Endothelial cell of umbilical vein (primary cell): ENCODE results near the gene BCAR3. TPM values are rescaled to one million over a fixed set of nuclear protein-coding genes. Genes with fewer than 3 reads are reported as not detected.

Experiments
- BruUV-seq: library from RNA; stranded (reverse); fragments of 400-500 nt; replicated peaks from 2 replicates; lab custom pipeline; 2021; lab: Mats Ljungman, UMichigan
- CTCF ChIA-PET: fragments of 300-600, 350-600 bp; sonication (Branson Sonifier 250); formaldehyde crosslinking; loops from one replicate; lab custom pipeline; 2021; ENCODE audit warnings: antibody characterized with exemption, inconsistent platforms; lab: Charles Lee
- POLR2A ChIA-PET: fragments of 300-600, 350-600 bp; sonication (Branson Sonifier 250); formaldehyde crosslinking; loops from one replicate; lab custom pipeline; 2021; ENCODE audit warnings: antibody characterized with exemption, inconsistent platforms; lab: Charles Lee
- DNase-seq: peaks from one replicate; pipeline ENCODE4 v3.0.0-alpha.2; 2011; ENCODE audit warnings: low read depth, low spot score
- FAIRE-seq: peaks from 2 replicates; lab custom pipeline; 2011; peaks lifted over from hg19 to GRCh38; lab: Jason Lieb, UNC
- H2AFZ ChIP-seq: 2 replicates; pipeline ENCODE4 v1.6.0; 2012; ENCODE audit warnings: low read depth, low read length, control low read depth, inconsistent platforms
- H3K27ac ChIP-seq: 2 replicates; pipeline ENCODE4 v1.5.1; 2011; ENCODE audit warnings: low read depth, mild to moderate bottlenecking, control low read depth, low read length, moderate library complexity; ENCODE audit not compliant: insufficient read depth
- H3K27me3 ChIP-seq, 2 experiments: 2 replicates each; pipeline versions ENCODE4 v1.6.0 to v1.6.1; 2011; ENCODE audit warnings: low read length in 2 of 2, mixed read lengths in 1 of 2; ENCODE audit not compliant: control insufficient read depth in 2 of 2, insufficient read depth in 2 of 2
- H3K36me3 ChIP-seq, 2 experiments: 2 replicates in 1 of 2; 3 replicates in 1 of 2; pipeline ENCODE4 v1.5.1; 2011; ENCODE audit warnings: low read length in 2 of 2, mild to moderate bottlenecking in 1 of 2, moderate library complexity in 1 of 2; ENCODE audit not compliant: control insufficient read depth in 2 of 2, insufficient read depth in 2 of 2; ENCODE audit errors: extremely low read depth in 1 of 2
- H3K4me1 ChIP-seq: 3 replicates; pipeline ENCODE4 v1.5.1; 2011; ENCODE audit warnings: mild to moderate bottlenecking, low read length; ENCODE audit not compliant: control insufficient read depth, insufficient read depth; ENCODE audit errors: extremely low read depth
- H3K4me2 ChIP-seq: 2 replicates; pipeline ENCODE4 v1.6.1; 2011; ENCODE audit warnings: low read length, control low read depth, mixed read lengths; ENCODE audit not compliant: insufficient read depth
- H3K4me3 ChIP-seq, 3 experiments: fragments of 200-600 bp in 1 of 3; sonication (generic), shearing (Covaris generic) in 1 of 3; replicated peaks in 1 of 3; 2 replicates each; pipeline ENCODE4 v1.5.1; 2011 to 2016; ENCODE audit warnings: control low read depth in 3 of 3, low read length in 3 of 3, mild to moderate bottlenecking in 2 of 3, inconsistent platforms in 1 of 3, low read depth in 1 of 3, moderate library complexity in 1 of 3; ENCODE audit not compliant: insufficient read depth in 1 of 3
- H3K79me2 ChIP-seq: 2 replicates; pipeline ENCODE4 v1.6.0; 2012; ENCODE audit warnings: low read length, inconsistent platforms; ENCODE audit not compliant: control insufficient read depth, insufficient read depth
- H3K9ac ChIP-seq: replicated peaks from 2 replicates; pipeline ENCODE3; 2011; ENCODE audit warnings: low read length, control low read depth; ENCODE audit not compliant: insufficient read depth; ENCODE audit errors: extremely low read depth
- H3K9me1 ChIP-seq: replicated peaks from 3 replicates; pipeline ENCODE4 v1.6.0; 2011; ENCODE audit warnings: mild to moderate bottlenecking, low read length; ENCODE audit not compliant: control insufficient read depth, insufficient read depth; ENCODE audit errors: extremely low read depth
- H3K9me3 ChIP-seq: replicated peaks from 2 replicates; pipeline ENCODE4 v1.5.1; 2012; ENCODE audit warnings: low read length, inconsistent platforms; ENCODE audit not compliant: control insufficient read depth, insufficient read depth
- H4K20me1 ChIP-seq: replicated peaks from 2 replicates; pipeline ENCODE3; 2011; ENCODE audit warnings: mild to moderate bottlenecking, low read length; ENCODE audit not compliant: control insufficient read depth, insufficient read depth; ENCODE audit errors: extremely low read depth
- EZH2 ChIP-seq: IDR thresholded peaks from 2 replicates; pipeline ENCODE4 v1.6.1; 2012; ENCODE audit warnings: borderline replicate concordance, low read depth, mild to moderate bottlenecking, moderate library complexity, low read length, inconsistent platforms; ENCODE audit not compliant: severe bottlenecking
- FOS ChIP-seq: IDR thresholded peaks from 2 replicates; pipeline ENCODE4 v1.6.1; 2011; ENCODE audit warnings: mild to moderate bottlenecking, low read length, moderate library complexity, borderline replicate concordance; ENCODE audit not compliant: insufficient read depth
- GATA2 ChIP-seq: IDR thresholded peaks from 2 replicates; pipeline ENCODE4 v1.7.0; 2011; ENCODE audit warnings: low read depth, mild to moderate bottlenecking, moderate library complexity, mixed read lengths, low read length; ENCODE audit not compliant: insufficient read length, insufficient read depth
- JUN ChIP-seq: IDR thresholded peaks from 2 replicates; pipeline ENCODE4 v1.6.1; 2011; ENCODE audit warnings: borderline replicate concordance, low read depth; ENCODE audit not compliant: insufficient read length, insufficient read depth
- MYC ChIP-seq: IDR thresholded peaks from one replicate; pipeline ENCODE4 v1.6.1; 2011; ENCODE audit warnings: mild to moderate bottlenecking, low read depth, low read length
- POLR2A ChIP-seq: IDR thresholded peaks from 2 replicates; pipeline ENCODE4 v1.6.1; 2012; ENCODE audit warnings: low read depth, mild to moderate bottlenecking, control low read depth, low read length
- POLR2AphosphoS5 ChIP-seq: IDR thresholded peaks from 2 replicates; pipeline ENCODE4 v1.6.1; 2012; ENCODE audit warnings: low read depth, mild to moderate bottlenecking, control low read depth, low read length, moderate library complexity; ENCODE audit not compliant: insufficient read depth
- dilution Hi-C: fragments of 300-500 bp; cut with MboI; formaldehyde crosslinking; loops from one replicate; pipeline ENCODE4 v1.15.0; 2019; ENCODE audit warnings: low sequenced_read_pairs; ENCODE audit not compliant: extremely low pct_ligation_motif_present
- intact Hi-C: fragments of 100-400 bp; cut with micrococcal nuclease; formaldehyde crosslinking; loops from one replicate; pipeline ENCODE4 v1.10.0; 2022
- polyA plus RNA-seq, 4 experiments: library from polyadenylated mRNA; depleted of rRNA in 3 of 4; stranded (reverse) in 3 of 4; unstranded in 1 of 4; fragments of >200 nt; gene quantifications; 2 replicates each; pipeline versions ENCODE4 v1.2.1 to v1.2.3, GENCODE V29; 2011 to 2012; ENCODE audit warnings: missing spikeins in 1 of 4
- total RNA-seq: library from RNA; stranded (reverse); gene quantifications from 2 replicates; pipeline ENCODE4 v1.2.3, GENCODE V29; 2021
- TF ChIP-seq, protein P1 (sequence below), 2 donors: IDR thresholded peaks; 1 replicate in 1 of 2; 2 replicates in 1 of 2; pipeline ENCODE4 v1.5.1; 2011; ENCODE audit warnings: low read length in 2 of 2, mild to moderate bottlenecking in 2 of 2, moderate library complexity in 2 of 2, control low read depth in 1 of 2, inconsistent platforms in 1 of 2, low read depth in 1 of 2; ENCODE audit not compliant: insufficient read depth in 1 of 2; ENCODE audit errors: extremely low read depth in 1 of 2
- TF ChIP-seq, protein P2 (sequence below): IDR thresholded peaks from 2 replicates; pipeline ENCODE4 v1.6.1; 2011; ENCODE audit not compliant: insufficient read depth, insufficient read length

The BCAR3 gene
- total and polyA plus RNA-seq, 2 donors (not counting 3 experiments of a cell fraction or from before 2014, with no cell fraction given), result 17.5 to 32.9 TPM

DNA sequence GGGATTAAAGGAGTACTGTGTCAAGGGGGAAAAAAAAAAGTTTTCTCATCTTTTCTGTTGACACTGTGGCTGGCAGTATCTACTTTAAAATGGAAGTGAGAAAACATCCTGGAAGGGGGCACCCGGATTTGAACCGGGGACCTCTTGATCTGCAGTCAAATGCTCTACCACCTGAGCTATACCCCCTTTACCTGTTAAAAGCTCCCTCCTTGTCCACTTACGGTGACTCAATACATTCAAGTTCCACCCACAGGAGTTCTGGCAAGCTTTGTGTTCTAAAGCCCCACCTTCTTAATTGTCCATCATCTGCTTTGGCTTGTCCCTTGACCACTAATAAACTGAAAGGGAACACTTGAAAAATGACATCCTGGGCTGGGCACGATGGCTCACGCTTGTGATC lies 165.5 kb downstream of the BCAR3 start:
- ChIA-PET POLR2A (no interaction called here), CTCF (no interaction called here)
- Histone ChIP-seq H3K4me3 (no peak overlapping the region), H4K20me1 (no peaks in the 10 kb centered on the region), H3K9ac (no peak overlapping the region), H2AFZ (no peak overlapping the region), H3K4me1 (no peaks in the 10 kb centered on the region), H3K27me3 (no peaks in the 10 kb centered on the region), H3K9me1 (no peaks in the 10 kb centered on the region), H3K36me3 (no peaks in the 10 kb centered on the region), H3K9me3 (no peaks in the 10 kb centered on the region), H3K4me2 (no peak overlapping the region), H3K27ac (no peak overlapping the region), H3K79me2 (peaks cover 4% of the 10 kb centered on the region)
- no peak for TF ChIP-seq POLR2AphosphoS5
- no peak for TF ChIP-seq POLR2A
- no peak for TF ChIP-seq GATA2
- TF ChIP-seq, protein P1, sequence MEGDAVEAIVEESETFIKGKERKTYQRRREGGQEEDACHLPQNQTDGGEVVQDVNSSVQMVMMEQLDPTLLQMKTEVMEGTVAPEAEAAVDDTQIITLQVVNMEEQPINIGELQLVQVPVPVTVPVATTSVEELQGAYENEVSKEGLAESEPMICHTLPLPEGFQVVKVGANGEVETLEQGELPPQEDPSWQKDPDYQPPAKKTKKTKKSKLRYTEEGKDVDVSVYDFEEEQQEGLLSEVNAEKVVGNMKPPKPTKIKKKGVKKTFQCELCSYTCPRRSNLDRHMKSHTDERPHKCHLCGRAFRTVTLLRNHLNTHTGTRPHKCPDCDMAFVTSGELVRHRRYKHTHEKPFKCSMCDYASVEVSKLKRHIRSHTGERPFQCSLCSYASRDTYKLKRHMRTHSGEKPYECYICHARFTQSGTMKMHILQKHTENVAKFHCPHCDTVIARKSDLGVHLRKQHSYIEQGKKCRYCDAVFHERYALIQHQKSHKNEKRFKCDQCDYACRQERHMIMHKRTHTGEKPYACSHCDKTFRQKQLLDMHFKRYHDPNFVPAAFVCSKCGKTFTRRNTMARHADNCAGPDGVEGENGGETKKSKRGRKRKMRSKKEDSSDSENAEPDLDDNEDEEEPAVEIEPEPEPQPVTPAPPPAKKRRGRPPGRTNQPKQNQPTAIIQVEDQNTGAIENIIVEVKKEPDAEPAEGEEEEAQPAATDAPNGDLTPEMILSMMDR (IDR thresholded peaks at IDR 0.05; ENCODE audit: extremely low read depth in 1 of 2, insufficient read depth in 1 of 2, low read depth in 1 of 2, low read length in 2 of 2), result no peak
- no peak for TF ChIP-seq JUN
- TF ChIP-seq MYC, result no peak
- TF ChIP-seq EZH2, result no peak
- TF ChIP-seq, protein P2, sequence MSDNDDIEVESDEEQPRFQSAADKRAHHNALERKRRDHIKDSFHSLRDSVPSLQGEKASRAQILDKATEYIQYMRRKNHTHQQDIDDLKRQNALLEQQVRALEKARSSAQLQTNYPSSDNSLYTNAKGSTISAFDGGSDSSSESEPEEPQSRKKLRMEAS, result no peak
- TF ChIP-seq FOS, result no peak
- intact Hi-C loops, result loop anchor here (1.0 kb wide), 1 partner anchor 9 kb away; no protein-coding TSS in a partner anchor
- BruUV-seq, result no TSS peak
- dilution Hi-C loops, result no loop called here
- FAIRE-seq (no peak), DNase-seq (no peak)

Other genes starting within 250 kb of the BCAR3 start
- 56.4 and 56.5 TPM in 2 replicates for gene FNBP1L, start 233.7 kb downstream of the BCAR3 start, total RNA-seq
- 23.3 and 28.1 TPM in 2 replicates for gene FNBP1L, start 233.7 kb downstream of the BCAR3 start, polyA plus RNA-seq
- 53.7 and 55.5 TPM in 2 replicates for gene DNTTIP2, start 197.4 kb upstream of the BCAR3 start, total RNA-seq
- gene DNTTIP2, start 197.4 kb upstream of the BCAR3 start, polyA plus RNA-seq, result 3.9 and 8.0 TPM in 2 replicates
- gene GCLM, start 227.6 kb upstream of the BCAR3 start, total RNA-seq, result 45.6 and 55.9 TPM in 2 replicates
- gene GCLM, start 227.6 kb upstream of the BCAR3 start, polyA plus RNA-seq, result 8.4 and 12.3 TPM in 2 replicates